Lower leg skin (tissue), 4 donors: ENCODE data around the gene CBFA2T3. TPM values are rescaled to one million over a fixed set of nuclear protein-coding genes. Genes with fewer than 3 reads are reported as not detected.
A peak's percentile ranks its signal among the peaks of the same experiment; 100 is the strongest.
"Not testable (repeated sequence)": the region's sequence is repeated elsewhere in the genome, so short reads cannot be mapped to it uniquely, and the experiment has no call there.

Experiments
- DNase-seq, 2 donors: peaks; one replicate each; pipeline ENCODE4 v3.0.0-alpha.2; 2019; ENCODE audit warnings: low spot score in 2 of 2
- H3K4me3 ChIP-seq: fragments of 200-600 bp; sonication (generic); 2 replicates; pipeline ENCODE4 v1.5.1; 2017; ENCODE audit warnings: mild to moderate bottlenecking, low read depth; ENCODE audit not compliant: poor library complexity, severe bottlenecking
- POLR2A ChIP-seq, 2 donors: fragments of 450-650 bp; IDR thresholded peaks; one replicate each; pipeline ENCODE4 v1.6.1; 2016 to 2017; ENCODE audit warnings: antibody characterized with exemption in 2 of 2, mild to moderate bottlenecking in 1 of 2, moderate library complexity in 1 of 2
- WGBS, 2 donors: methylation state at CpG; one replicate each; pipeline ENCODE4 v1.1.5; 2018; 5-methylcytosine and 5-hydroxymethylcytosine counted together
- intact Hi-C: fragments of 100-400 bp; cut with DNase I; formaldehyde crosslinking; loops from one replicate; pipeline ENCODE4 v1.15.0; 2023; ENCODE audit warnings: low total_unique reads
- total RNA-seq, 4 donors: library from RNA; depleted of rRNA; stranded (reverse); fragments of >200 nt; gene quantifications; one replicate each; pipeline ENCODE4 v1.1.0, GENCODE V29; 2016
- TF ChIP-seq, protein P1 (sequence below), 3 donors: fragments of 450-650 bp; IDR thresholded peaks; one replicate each; pipeline ENCODE4 v1.5.1; 2016; ENCODE audit warnings: antibody characterized with exemption in 3 of 3, mild to moderate bottlenecking in 3 of 3, moderate library complexity in 2 of 3

CBFA2T3 gene
- total RNA-seq, 4 donors from 2014 or later, result 0.93 to 4.4 (median 2.9) TPM

- intact Hi-C loops, result no loop called here
- WGBS, 2 donors, result 6 to 15% methylated on average over 26 to 27 of the region's 28 CpGs
- no peak overlapping the region for H3K4me3 ChIP-seq
- peak in 1 of 2 donors; percentile 59 for DNase-seq
- no peak for TF ChIP-seq POLR2A (IDR thresholded peaks at IDR 0.05)
- TF ChIP-seq, protein P1, sequence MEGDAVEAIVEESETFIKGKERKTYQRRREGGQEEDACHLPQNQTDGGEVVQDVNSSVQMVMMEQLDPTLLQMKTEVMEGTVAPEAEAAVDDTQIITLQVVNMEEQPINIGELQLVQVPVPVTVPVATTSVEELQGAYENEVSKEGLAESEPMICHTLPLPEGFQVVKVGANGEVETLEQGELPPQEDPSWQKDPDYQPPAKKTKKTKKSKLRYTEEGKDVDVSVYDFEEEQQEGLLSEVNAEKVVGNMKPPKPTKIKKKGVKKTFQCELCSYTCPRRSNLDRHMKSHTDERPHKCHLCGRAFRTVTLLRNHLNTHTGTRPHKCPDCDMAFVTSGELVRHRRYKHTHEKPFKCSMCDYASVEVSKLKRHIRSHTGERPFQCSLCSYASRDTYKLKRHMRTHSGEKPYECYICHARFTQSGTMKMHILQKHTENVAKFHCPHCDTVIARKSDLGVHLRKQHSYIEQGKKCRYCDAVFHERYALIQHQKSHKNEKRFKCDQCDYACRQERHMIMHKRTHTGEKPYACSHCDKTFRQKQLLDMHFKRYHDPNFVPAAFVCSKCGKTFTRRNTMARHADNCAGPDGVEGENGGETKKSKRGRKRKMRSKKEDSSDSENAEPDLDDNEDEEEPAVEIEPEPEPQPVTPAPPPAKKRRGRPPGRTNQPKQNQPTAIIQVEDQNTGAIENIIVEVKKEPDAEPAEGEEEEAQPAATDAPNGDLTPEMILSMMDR (IDR thresholded peaks at IDR 0.05), result no peak
Measured at GRCh38 chr16:88920618-88921590, 56.1 kb downstream of the CBFA2T3 start.

DNA sequence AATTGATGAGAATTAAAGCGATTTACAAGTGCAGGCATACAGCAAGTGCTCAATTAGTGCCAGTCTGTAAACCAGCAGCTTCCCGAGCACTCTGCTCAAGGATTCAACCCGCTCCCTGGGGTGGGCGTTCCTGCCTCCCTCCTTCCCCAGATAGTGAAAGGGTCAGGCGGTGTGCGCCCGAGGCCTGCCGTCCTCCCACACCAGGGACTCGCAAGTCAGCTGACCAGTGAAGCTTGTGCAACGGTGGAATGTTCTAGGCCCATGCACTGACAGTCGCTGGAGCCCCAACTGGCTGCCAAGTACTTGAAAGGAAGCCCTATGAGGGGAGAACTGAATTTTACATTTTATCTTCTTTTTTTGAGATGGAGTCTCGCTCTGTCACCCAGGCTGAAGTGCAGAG lies 57.1 kb downstream of the CBFA2T3 start:
- WGBS, 2 donors, result 89 to 91% methylated on average over 12 of the region's 12 CpGs
- DNase-seq, result no peak
- no peak overlapping the region for H3K4me3 ChIP-seq
- intact Hi-C loops, result no loop called here
- TF ChIP-seq, protein P1 (IDR thresholded peaks at IDR 0.05), result no peak
- TF ChIP-seq POLR2A (IDR thresholded peaks at IDR 0.05), result no peak

DNA sequence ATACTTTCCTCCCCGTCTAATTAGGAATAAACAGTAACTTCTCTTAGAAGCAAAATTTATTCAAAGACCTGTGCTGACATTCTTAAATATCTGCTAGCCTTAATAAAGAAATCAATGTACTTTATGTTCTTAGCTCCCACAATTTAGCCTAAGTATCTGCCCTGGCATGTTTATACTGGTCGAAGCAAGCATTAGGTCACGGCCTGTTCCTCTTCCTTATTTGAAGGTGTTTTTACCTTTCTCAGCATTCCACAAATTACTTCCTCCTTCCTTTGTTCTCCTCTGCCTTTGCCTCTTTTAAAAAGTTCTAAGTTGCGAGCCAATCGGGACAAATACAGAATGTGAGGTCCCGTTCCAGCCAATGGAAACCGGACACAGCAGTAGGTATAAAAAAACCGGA lies 58.1 kb downstream of the CBFA2T3 start:
- 63 to 80% methylated on average over 8 of the region's 8 CpGs for WGBS, 2 donors
- DNase-seq, H3K4me3 ChIP-seq, intact Hi-C loops: not testable (repeated sequence)

DNA sequence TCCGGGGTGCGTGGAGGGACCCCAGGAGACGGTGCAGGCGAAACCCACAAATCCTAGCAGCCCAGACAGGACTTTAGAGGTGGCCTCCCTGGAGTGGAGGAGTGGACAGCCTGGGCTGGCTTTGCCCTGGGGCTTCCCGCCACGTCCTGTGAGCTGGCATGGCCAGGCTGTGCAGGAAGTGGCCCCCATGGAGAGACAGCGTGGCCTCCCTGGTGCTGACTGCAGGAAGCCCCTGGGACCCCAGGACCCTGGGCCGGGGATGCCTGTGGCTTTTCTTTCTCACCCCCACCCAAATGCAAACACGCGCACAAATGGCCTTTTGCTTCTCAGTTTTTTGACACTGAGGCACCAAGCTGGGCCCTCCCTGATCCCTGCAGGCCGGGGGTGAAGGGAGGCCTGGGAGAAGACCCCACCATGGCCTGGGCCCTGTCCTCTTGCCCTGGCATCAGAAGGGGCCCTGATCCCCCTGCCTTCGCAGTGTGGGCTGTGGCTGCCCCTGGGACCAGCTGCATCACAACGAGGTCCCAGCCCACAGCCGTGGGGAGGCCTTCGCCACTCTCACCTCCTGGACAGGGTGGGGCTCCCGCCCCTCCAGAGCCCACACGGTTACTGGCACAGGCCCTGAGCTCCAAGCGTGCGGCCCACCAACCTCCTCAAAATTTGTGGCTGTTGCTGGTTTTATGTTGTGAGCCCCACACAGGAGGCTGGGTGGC lies 58.9 kb downstream of the CBFA2T3 start:
- TF ChIP-seq, protein P1 (IDR thresholded peaks at IDR 0.05), result no peak
- no peak for TF ChIP-seq POLR2A (IDR thresholded peaks at IDR 0.05)
- whole genome bisulfite sequencing, 2 donors, result 82% methylated on average over 17 to 19 of the region's 19 CpGs
- intact Hi-C loops, result no loop called here
- H3K4me3 ChIP-seq, result no peak overlapping the region
- no peak for DNase-seq

- no peak overlapping the region for H3K4me3 ChIP-seq
- intact Hi-C loops, result no loop called here
- DNase-seq, result no peak
- 72 to 81% methylated on average over 30 of the region's 30 CpGs for WGBS, 2 donors
- TF ChIP-seq, protein P1 (IDR thresholded peaks at IDR 0.05), result no peak
- no peak for TF ChIP-seq POLR2A (IDR thresholded peaks at IDR 0.05)
Measured at GRCh38 chr16:88917146-88917914, 59.7 kb downstream of the CBFA2T3 start.
